Activated CD4-positive, alpha-beta memory T cell treated with anti-CD3 and anti-CD28 coated beads, Interleukin-2, amount 10 ng/mL, durations not matched to agents 7 days and 5 days (primary cell): ENCODE measurements around the gene CDYL. TPM values are rescaled to one million over a fixed set of nuclear protein-coding genes. Genes with fewer than 3 reads are reported as not detected.

ENCODE experiments used
- CTCF ChIA-PET: fragments of 350-600 bp; sonication (Branson Sonifier 250); formaldehyde crosslinking; loops from one replicate; lab custom pipeline; 2021; ENCODE audit warnings: antibody characterized with exemption, inconsistent platforms; lab: Charles Lee
- POLR2A ChIA-PET: fragments of 350-600 bp; sonication (Branson Sonifier 250); formaldehyde crosslinking; loops from one replicate; lab custom pipeline; 2021; ENCODE audit warnings: antibody characterized with exemption; lab: Charles Lee
- DNase-seq: peaks from one replicate; pipeline ENCODE4 v3.0.0-alpha.2; 2020
- H3K27ac Mint-ChIP-seq: one replicate; pipeline ENCODE4 v1.8.0; 2021; ENCODE audit warnings: mild to moderate bottlenecking, mixed read lengths
- H3K27me3 Mint-ChIP-seq: one replicate; pipeline ENCODE4 v1.8.0; 2021; ENCODE audit warnings: mixed read lengths
- H3K36me3 Mint-ChIP-seq: one replicate; pipeline ENCODE4 v1.8.0; 2021; ENCODE audit warnings: low read depth, mixed read lengths
- H3K4me1 Mint-ChIP-seq: one replicate; pipeline ENCODE4 v1.8.0; 2021; ENCODE audit warnings: mixed read lengths
- H3K4me3 Mint-ChIP-seq: one replicate; pipeline ENCODE4 v1.8.0; 2021; ENCODE audit warnings: mild to moderate bottlenecking, mixed read lengths
- H3K9me3 Mint-ChIP-seq: one replicate; pipeline ENCODE4 v1.8.0; 2021; ENCODE audit warnings: mixed read lengths
- total RNA-seq, 2 experiments: library from RNA; stranded (reverse); gene quantifications; one replicate each; pipeline ENCODE4 v1.2.3, GENCODE V29; 2021

The CDYL gene
- total RNA-seq, 2 experiments from 2014 or later: 27.5 to 30.5 TPM

- peaks cover 11% of the 10 kb centered on the region for H3K4me1 Mint-ChIP-seq
- peaks cover 13% of the 10 kb centered on the region for H3K36me3 Mint-ChIP-seq
- POLR2A ChIA-PET: no interaction called here
- H3K27me3 Mint-ChIP-seq: no peaks in the 10 kb centered on the region
- CTCF ChIA-PET: no interaction called here
- no peak overlapping the region for H3K27ac Mint-ChIP-seq
- DNase-seq: no peak
- H3K9me3 Mint-ChIP-seq: no peaks in the 10 kb centered on the region
- no peak overlapping the region for H3K4me3 Mint-ChIP-seq
Measured at GRCh38 chr6:4947716-4948115, 171.5 kb downstream of the CDYL start.

GRCh38 chr6:4948781-4949450 is 172.7 kb downstream of the CDYL start:
- no peak overlapping the region for H3K4me3 Mint-ChIP-seq
- no peak for DNase-seq
- no peaks in the 10 kb centered on the region for H3K9me3 Mint-ChIP-seq
- no peak overlapping the region for H3K27ac Mint-ChIP-seq
- H3K27me3 Mint-ChIP-seq: no peaks in the 10 kb centered on the region
- POLR2A ChIA-PET: no interaction called here
- no peaks in the 10 kb centered on the region for H3K4me1 Mint-ChIP-seq
- CTCF ChIA-PET: no interaction called here
- peaks cover 16% of the 10 kb centered on the region for H3K36me3 Mint-ChIP-seq

- CTCF ChIA-PET: interaction anchor here (0.6 kb wide), 1 partner anchor 48 kb away, joined by 4 read pairs; no protein-coding TSS in a partner anchor
- H3K4me3 Mint-ChIP-seq: no peak overlapping the region
- POLR2A ChIA-PET: no interaction called here
- no peaks in the 10 kb centered on the region for H3K4me1 Mint-ChIP-seq
- no peaks in the 10 kb centered on the region for H3K9me3 Mint-ChIP-seq
- no peak overlapping the region for H3K27ac Mint-ChIP-seq
- peaks cover 13% of the 10 kb centered on the region for H3K36me3 Mint-ChIP-seq
- H3K27me3 Mint-ChIP-seq: no peaks in the 10 kb centered on the region
- no peak for DNase-seq
Measured at GRCh38 chr6:4950076-4950475, 173.9 kb downstream of the CDYL start.

- Mint-ChIP-seq H3K9me3 (no peaks in the 10 kb centered on the region), H3K27ac (no peak overlapping the region), H3K4me3 (no peak overlapping the region), H3K36me3 (peaks cover 8% of the 10 kb centered on the region), H3K27me3 (no peaks in the 10 kb centered on the region), H3K4me1 (no peaks in the 10 kb centered on the region)
- no peak for DNase-seq
- ChIA-PET POLR2A (no interaction called here), CTCF (interaction anchor here (0.5 to 0.6 kb wide), 2 partner anchors 48 to 1180 kb away, joined by 3 to 4 read pairs; no protein-coding TSS in a partner anchor)
Measured at GRCh38 chr6:4950836-4951533, 174.8 kb downstream of the CDYL start.

GRCh38 chr6:4953440-4953839 is 177.2 kb downstream of the CDYL start:
- Mint-ChIP-seq H3K9me3 (no peaks in the 10 kb centered on the region), H3K4me3 (no peak overlapping the region), H3K4me1 (no peaks in the 10 kb centered on the region), H3K27me3 (no peaks in the 10 kb centered on the region), H3K36me3 (peaks cover 8% of the 10 kb centered on the region), H3K27ac (no peak overlapping the region)
- DNase-seq: no peak
- ChIA-PET POLR2A (no interaction called here), CTCF (no interaction called here)

- CTCF ChIA-PET: no interaction called here
- no peaks in the 10 kb centered on the region for H3K9me3 Mint-ChIP-seq
Measured at GRCh38 chr6:4956625-4957024, 180.4 kb downstream of the CDYL start.

GRCh38 chr6:4957521-4958231 is 181.5 kb downstream of the CDYL start:
- CTCF ChIA-PET: no interaction called here
- Mint-ChIP-seq H3K27me3 (peaks cover 7% of the 10 kb centered on the region), H3K36me3 (peaks cover 3% of the 10 kb centered on the region), H3K4me1 (no peaks in the 10 kb centered on the region), H3K4me3 (no peak overlapping the region), H3K9me3 (no peaks in the 10 kb centered on the region), H3K27ac (no peak overlapping the region)
- no peak for DNase-seq
- POLR2A ChIA-PET: no interaction called here

More at GRCh38 chr6:4956625-4957024, 180.4 kb downstream of the CDYL start:
- peaks cover 7% of the 10 kb centered on the region for H3K27me3 Mint-ChIP-seq
- POLR2A ChIA-PET: no interaction called here
- DNase-seq: no peak
- no peaks in the 10 kb centered on the region for H3K4me1 Mint-ChIP-seq
- peaks cover 3% of the 10 kb centered on the region for H3K36me3 Mint-ChIP-seq
- H3K4me3 Mint-ChIP-seq: no peak overlapping the region
- H3K27ac Mint-ChIP-seq: no peak overlapping the region

- H3K4me3 Mint-ChIP-seq: no peak overlapping the region
- H3K27ac Mint-ChIP-seq: no peak overlapping the region
- no peak for DNase-seq
- peaks cover 2% of the 10 kb centered on the region for H3K36me3 Mint-ChIP-seq
- no peaks in the 10 kb centered on the region for H3K4me1 Mint-ChIP-seq
- ChIA-PET POLR2A (no interaction called here), CTCF (no interaction called here)
- peaks cover 7% of the 10 kb centered on the region for H3K27me3 Mint-ChIP-seq
- no peaks in the 10 kb centered on the region for H3K9me3 Mint-ChIP-seq
Measured at GRCh38 chr6:4958624-4959023, 182.4 kb downstream of the CDYL start.

GRCh38 chr6:4961322-4962168 is 185.3 kb downstream of the CDYL start:
- POLR2A ChIA-PET: no interaction called here
- Mint-ChIP-seq H3K9me3 (no peaks in the 10 kb centered on the region), H3K27me3 (peaks cover 13% of the 10 kb centered on the region), H3K36me3 (no peaks in the 10 kb centered on the region), H3K27ac (no peak overlapping the region), H3K4me3 (no peak overlapping the region), H3K4me1 (no peaks in the 10 kb centered on the region)
- no peak for DNase-seq
- CTCF ChIA-PET: no interaction called here

- CTCF ChIA-PET: no interaction called here
- no peak overlapping the region for H3K27ac Mint-ChIP-seq
Measured at GRCh38 chr6:4962905-4963304, 186.7 kb downstream of the CDYL start.

GRCh38 chr6:4964675-4965561 is 188.7 kb downstream of the CDYL start:
- POLR2A ChIA-PET: no interaction called here
- no peak overlapping the region for H3K4me3 Mint-ChIP-seq
- H3K4me1 Mint-ChIP-seq: no peaks in the 10 kb centered on the region
- no peaks in the 10 kb centered on the region for H3K9me3 Mint-ChIP-seq
- no peaks in the 10 kb centered on the region for H3K36me3 Mint-ChIP-seq
- no peak overlapping the region for H3K27ac Mint-ChIP-seq
- H3K27me3 Mint-ChIP-seq: peaks cover 9% of the 10 kb centered on the region
- DNase-seq: no peak
- CTCF ChIA-PET: no interaction called here

More at GRCh38 chr6:4962905-4963304, 186.7 kb downstream of the CDYL start:
- Mint-ChIP-seq H3K4me3 (no peak overlapping the region), H3K36me3 (no peaks in the 10 kb centered on the region), H3K27me3 (peaks cover 13% of the 10 kb centered on the region), H3K4me1 (no peaks in the 10 kb centered on the region), H3K9me3 (no peaks in the 10 kb centered on the region)
- POLR2A ChIA-PET: no interaction called here
- no peak for DNase-seq
